ENCODE results near the gene STK17A.

STK17A gene

GRCh38 chr7:43582503-43583423 is at the start of gene STK17A:
STK17A (plus strand) TSS chr7:43583108; CDS start chr7:43583244, 136 bp downstream.
- DNase-seq: peak; percentile 95

DNA sequence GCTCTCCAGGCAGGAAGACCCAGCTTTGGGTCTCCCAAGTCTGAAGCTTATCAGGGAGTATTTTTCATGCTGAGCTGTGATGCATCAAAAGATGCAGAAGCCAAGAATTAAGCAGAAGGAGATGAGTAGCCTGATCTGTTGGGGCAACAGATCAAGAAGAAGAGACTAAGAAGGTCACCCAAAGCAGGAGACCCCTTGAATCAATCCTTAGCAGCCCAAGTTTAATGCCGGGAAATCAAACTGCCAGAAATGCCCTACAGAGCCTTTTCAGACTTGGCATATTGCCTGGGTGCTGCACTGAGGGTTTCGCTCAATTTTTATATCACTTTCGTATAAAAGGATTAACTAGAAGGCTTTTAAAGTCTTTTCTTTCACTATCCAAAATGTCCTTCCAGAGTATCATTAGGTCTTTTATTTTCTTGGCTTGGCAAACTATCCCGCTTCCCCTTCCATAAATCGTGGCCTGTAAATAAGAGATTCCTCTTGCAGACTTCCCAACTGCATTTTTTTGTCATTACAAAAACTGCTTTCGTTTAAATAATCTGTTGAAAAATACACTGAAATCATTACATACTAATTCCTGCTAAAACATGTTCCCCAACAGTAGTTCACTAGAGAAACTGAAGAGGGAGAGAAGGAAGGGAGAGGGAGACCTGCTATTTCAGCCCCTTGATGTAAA is 49.0 kb upstream of the STK17A start:
- DNase-seq: no peak

DNA sequence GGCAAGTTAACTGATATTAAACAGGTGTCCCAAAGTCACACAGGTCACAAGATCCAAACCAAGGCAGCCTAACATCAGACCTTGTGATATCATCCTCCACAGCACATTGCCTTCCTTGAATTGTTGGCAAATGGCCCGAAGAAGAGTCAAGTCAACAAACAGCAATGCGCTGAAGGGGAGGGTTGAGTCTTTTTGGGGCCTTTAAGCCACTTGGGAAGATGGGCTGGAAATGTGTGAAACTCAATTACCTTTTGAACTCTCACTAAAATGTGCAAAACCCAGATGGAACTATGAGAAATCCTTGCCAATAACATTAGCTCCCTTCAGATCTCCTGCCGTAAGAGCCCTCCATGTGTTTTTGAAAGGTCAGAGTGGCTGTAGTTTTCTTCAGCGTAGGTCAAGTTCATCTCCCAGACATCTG is 47.9 kb upstream of the STK17A start:
- no peak for DNase-seq

DNA sequence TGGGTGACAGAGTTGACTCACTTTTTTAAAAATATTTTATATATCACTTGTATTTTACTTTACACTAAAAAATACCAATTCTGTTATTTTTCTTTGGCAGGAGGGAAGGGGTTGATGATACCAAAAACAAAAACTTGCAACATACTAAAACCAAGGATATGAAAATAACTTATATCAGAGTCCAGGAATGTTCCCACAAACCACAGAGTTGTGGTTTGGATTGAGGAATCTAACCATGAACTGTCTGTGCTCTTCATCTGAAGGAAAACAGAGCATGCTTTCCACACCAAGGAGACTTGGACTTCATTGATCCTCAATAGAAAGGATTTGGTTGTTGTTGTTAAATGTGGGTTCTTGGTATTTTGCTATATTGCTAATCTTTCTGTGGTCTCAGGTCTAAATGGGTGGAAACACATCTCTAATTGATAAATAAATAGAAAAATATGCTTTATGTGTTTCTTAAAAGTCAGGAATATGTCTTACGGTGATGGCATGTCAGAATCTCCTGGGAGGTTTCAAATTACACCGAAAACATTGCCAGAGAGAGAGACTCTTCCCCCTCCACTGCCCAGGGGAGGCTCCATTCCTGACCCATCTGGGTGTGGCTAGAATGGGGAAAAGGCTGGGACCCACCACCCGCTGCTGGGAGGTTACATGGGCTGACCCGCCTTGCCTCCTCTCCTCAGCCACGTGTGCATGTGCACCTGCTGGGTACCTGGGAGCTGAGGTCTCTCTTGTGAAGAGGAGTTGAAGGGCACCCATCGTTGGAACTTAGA is 46.9 kb upstream of the STK17A start:
- DNase-seq: no peak

DNA sequence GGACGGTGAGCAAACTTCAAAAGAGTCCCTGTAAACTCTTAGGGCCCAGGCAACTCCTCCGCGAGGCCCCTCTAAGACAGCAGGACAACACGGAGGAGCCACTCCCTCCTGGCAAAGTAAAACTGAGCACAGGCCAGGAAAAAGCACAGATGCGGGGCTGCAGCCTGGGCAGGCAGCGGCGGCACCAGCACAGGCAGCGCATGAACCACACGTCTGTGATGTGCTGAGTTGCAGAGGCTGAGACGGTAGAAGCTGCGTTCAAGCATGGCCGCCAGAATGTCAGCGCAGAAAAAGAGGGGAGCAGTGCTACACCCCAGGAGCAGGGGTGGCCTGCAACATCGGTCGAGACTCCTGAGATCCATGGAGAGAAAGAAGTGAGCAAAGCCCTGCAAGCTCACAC is 46.1 kb upstream of the STK17A start:
- DNase-seq: no peak

DNA sequence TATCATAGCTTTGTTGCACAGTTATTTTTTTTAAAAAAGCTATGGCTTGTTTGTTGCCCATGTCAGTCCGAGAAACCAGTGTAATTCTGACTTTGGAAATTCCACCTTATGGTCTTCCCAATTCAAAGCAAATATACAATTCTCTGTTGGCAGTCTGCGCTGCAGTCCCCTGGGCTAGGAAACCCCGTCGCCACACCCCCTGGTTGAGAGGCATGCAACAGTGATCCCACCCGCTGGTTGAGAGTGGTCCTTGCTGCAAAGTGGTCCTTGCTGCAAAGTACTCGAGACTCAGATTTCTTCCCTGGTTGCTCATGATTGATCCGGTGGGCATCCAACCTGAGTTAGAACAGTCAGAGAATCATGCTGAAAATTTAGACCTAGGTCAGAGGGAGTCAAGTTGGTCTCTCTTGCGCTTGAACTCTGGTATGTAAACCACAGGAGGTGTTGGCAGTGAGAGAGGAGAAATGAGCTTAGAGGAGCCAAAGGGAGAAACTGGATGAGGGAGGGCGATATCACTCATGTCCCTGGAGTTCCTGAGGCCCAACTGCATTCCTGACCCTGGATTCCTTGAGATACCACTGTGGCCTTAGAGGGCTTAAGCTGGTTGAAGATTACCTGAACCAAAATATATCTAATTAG is 45.0 kb upstream of the STK17A start:
- DNase-seq: no peak

- no peak for DNase-seq
These were observed 44.5 kb upstream of the STK17A start for GRCh38 chr7:43538404-43538771.

GRCh38 chr7:43540471-43540870 is 42.4 kb upstream of the STK17A start:
- DNase-seq: no peak

DNA sequence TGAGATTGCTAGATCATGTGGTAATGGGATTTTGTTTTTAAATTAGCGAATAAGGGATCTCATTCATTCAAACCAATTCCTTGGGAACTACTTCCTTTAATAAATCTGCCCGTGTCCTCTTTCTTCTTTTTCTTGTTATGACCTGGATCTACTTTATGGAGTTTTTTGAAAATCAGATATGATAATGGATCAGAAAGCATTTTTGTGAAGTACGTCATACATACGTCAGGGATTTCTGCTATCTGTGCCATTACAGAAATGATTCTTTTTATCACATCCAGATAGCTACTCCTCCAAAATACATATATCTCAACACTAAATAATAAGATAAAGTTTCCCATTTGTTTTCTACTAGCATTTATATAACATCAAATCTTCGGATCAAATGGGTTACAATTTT is 40.2 kb upstream of the STK17A start:
- no peak for DNase-seq

DNA sequence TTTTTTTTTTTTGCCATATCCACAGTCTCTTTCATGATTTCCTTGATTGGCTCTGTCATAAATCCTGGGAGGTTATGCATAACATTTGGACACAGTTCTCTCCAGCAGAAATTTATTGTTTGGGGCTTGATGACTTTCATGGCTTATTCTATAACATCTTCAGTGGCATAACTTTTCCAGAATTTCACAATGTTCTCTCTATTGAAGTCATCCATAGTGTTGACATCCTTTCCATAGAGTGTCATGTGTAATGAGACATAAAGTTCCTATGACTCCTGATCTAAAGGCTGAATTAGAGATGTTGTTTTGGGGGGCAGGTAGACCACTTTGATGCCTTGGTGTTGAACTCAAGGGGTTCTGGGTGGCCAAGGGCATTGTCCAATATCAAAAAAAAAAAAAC is 36.7 kb upstream of the STK17A start:
- DNase-seq: no peak

DNA sequence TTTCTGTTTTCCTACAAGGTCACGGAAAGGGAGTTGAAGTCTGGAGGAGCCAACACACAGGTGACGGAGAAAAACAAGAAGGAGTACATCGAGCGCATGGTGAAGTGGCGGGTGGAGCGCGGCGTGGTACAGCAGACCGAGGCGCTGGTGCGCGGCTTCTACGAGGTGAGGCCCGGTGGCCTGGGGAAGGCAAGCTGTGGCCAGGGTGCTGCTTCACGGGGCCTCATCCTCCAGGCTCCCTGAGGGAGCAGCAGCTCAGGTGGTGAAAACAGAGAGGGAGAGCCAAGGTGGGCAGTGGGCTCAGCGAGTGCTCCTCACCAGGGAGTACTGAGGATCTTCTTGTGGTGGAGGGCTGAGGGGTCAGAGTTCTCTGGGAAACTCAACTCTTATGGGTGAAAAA is 32.5 kb upstream of the STK17A start:
- no peak for DNase-seq

- DNase-seq: no peak
These were observed 30.8 kb upstream of the STK17A start for GRCh38 chr7:43552122-43552521.

DNA sequence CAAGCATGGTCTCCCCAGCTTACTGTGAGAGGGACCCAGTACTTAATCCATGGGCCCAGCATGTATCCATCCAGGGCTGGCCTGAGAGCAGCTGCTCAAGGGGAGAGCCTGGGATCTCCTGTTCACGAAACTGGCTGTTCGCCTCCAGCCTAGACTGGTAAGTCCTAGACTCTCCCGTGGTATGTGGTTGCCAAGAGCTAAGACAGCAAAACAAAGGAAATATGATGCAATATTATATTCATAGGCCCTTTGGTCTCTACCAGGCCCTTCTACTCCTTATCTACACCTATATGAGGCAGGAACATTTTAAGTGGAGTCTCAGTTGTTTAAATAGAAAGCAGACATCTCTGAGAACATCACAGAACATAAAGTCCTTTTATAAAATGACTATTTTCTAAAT is 28.9 kb upstream of the STK17A start:
- DNase-seq: no peak

DNA sequence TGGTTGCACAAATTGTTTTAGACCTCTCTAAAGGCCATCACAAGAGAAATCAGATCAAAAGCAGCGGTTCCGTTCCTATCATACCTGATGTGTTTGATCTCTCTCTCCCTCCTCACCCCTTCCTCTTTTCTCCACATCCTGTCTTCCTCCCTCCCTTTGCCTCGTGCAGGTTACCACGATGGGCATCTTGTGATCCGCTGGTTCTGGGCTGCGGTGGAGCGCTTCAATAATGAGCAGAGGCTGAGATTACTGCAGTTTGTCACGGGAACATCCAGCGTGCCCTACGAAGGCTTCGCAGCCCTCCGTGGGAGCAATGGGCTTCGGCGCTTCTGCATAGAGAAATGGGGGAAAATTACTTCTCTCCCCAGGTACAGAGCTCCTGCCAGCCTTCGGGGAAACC is 28.5 kb upstream of the STK17A start:
- no peak for DNase-seq

- no peak for DNase-seq
These were observed 24.9 kb upstream of the STK17A start for GRCh38 chr7:43557831-43558495.

GRCh38 chr7:43559171-43559945 is 23.6 kb upstream of the STK17A start:
- no peak for DNase-seq

- no peak for DNase-seq
These were observed 23.0 kb upstream of the STK17A start for GRCh38 chr7:43559946-43560335.

DNA sequence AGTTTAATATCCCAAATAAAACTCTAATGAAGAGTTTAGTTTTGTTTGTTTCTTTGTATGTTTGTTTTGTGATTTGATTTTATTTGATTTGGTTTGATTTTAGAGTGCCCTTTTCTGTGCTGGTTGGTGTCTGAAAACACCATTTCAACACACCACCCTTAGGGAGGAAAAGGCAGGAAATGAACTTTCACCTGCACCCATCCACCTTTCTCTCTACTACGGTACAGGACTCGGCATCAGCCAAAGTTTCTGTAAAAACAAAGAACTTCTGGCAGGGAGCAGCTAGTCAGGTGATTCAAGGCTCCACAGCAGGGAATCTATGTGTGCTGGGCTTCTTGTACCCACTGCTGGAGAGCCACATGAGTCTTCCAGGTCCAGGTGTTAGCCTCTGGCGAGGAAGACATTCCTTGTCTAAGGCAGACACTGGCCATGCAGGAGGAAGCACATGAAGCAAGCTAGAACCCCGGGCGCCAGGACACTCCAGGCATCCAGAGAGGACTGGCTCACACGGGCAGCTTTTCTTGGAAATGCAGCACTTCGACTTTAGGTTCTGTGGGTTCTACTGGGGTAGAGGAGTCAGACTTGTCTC is 22.1 kb upstream of the STK17A start:
- DNase-seq: no peak

- no peak for DNase-seq
These were observed 20.5 kb upstream of the STK17A start for GRCh38 chr7:43562383-43562782.

GRCh38 chr7:43565786-43566185 is 17.1 kb upstream of the STK17A start:
- no peak for DNase-seq

- DNase-seq: no peak
These were observed 14.4 kb upstream of the STK17A start for GRCh38 chr7:43568529-43568928.
